IgD-negative memory B cell (primary cell): Measurements from ENCODE around the gene CPZ. TPM values are rescaled to one million over a fixed set of nuclear protein-coding genes. Genes with fewer than 3 reads are reported as not detected.
"Not testable (repeated sequence)": the region's sequence is repeated elsewhere in the genome, so short reads cannot be mapped to it uniquely, and the experiment has no call there.

Experiments used
- H3K27ac Mint-ChIP-seq, 3 donors: one replicate each; pipeline ENCODE4 v1.8.0; 2020 to 2022; ENCODE audit warnings: mild to moderate bottlenecking in 3 of 3, mixed read lengths in 3 of 3, moderate library complexity in 1 of 3
- H3K27me3 Mint-ChIP-seq: one replicate; pipeline ENCODE4 v1.8.0; 2021; ENCODE audit warnings: mixed read lengths
- H3K36me3 Mint-ChIP-seq: one replicate; pipeline ENCODE4 v1.8.0; 2020; ENCODE audit warnings: mild to moderate bottlenecking, mixed read lengths
- H3K4me1 Mint-ChIP-seq, 3 donors: one replicate each; pipeline ENCODE4 v1.8.0; 2020 to 2022; ENCODE audit warnings: mixed read lengths in 3 of 3, mild to moderate bottlenecking in 1 of 3
- H3K4me3 Mint-ChIP-seq, 4 donors: one replicate each; pipeline ENCODE4 v1.8.0; 2020 to 2022; ENCODE audit warnings: mild to moderate bottlenecking in 4 of 4, mixed read lengths in 4 of 4, moderate library complexity in 3 of 4
- H3K9me3 Mint-ChIP-seq, 3 donors: one replicate each; pipeline ENCODE4 v1.8.0; 2020 to 2021; ENCODE audit warnings: mixed read lengths in 3 of 3, mild to moderate bottlenecking in 1 of 3
- polyA plus RNA-seq: library from polyadenylated mRNA; unstranded; fragments of 300-500 nt; fragmentation: Illumina TruSeq; gene quantifications from one replicate; pipeline ENCODE4 v1.2.3, GENCODE V29; 2021

The CPZ gene
- polyA plus RNA-seq, 1 donor from 2014 or later: not detected

DNA sequence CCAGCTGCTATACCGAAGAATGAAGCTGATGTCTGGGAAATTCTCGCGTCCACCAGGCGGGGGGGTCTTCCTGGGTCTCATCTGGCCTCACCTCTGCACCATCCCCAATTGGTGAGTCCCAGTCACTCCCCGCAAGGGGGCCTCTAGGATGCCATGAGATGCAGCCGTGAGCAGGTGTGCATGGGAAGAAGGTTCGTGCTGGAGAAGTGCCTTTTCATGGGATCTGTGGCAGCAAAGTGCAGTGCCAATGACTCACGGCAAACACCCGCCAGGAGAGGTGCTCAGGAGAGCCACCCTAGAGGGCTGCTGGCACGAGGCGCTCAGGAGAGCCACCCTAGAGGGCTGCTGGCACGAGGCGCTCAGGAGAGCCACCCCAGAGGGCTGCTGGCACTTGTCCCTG is 55.1 kb downstream of the CPZ start:
- H3K4me3 Mint-ChIP-seq: no peak overlapping the region
- H3K27me3 Mint-ChIP-seq: peaks cover 3% of the 10 kb centered on the region

DNA sequence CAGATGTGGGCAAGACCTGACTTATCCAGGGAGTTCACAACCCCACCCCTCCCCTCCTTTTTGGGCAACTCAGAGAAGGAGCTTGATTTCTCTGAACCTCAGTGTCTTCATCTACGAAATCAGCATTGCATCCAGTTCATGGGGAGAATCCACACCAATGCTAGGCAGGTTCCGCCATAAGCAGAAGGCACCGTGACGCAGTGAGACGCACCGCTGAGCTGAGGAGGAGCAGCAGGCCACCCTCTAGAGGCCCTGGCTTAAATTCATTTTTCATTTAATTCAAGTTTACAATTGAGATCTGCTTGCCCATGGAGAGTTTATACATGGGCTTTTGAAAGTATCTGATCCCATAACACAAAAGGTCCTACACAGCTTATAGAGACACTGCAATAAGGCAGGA is 55.7 kb downstream of the CPZ start:
- H3K4me3 Mint-ChIP-seq: no peak overlapping the region

More for the DNA sequence above, 55.1 kb downstream of the CPZ start:
- Mint-ChIP-seq H3K4me1 (peaks cover 0 to 1% (median 0%) of the 10 kb centered on the region in 3 donors), H3K9me3 (peaks cover 0 to 2% (median 0%) of the 10 kb centered on the region in 3 donors), H3K27ac (no peak overlapping the region), H3K36me3 (no peaks in the 10 kb centered on the region)

DNA sequence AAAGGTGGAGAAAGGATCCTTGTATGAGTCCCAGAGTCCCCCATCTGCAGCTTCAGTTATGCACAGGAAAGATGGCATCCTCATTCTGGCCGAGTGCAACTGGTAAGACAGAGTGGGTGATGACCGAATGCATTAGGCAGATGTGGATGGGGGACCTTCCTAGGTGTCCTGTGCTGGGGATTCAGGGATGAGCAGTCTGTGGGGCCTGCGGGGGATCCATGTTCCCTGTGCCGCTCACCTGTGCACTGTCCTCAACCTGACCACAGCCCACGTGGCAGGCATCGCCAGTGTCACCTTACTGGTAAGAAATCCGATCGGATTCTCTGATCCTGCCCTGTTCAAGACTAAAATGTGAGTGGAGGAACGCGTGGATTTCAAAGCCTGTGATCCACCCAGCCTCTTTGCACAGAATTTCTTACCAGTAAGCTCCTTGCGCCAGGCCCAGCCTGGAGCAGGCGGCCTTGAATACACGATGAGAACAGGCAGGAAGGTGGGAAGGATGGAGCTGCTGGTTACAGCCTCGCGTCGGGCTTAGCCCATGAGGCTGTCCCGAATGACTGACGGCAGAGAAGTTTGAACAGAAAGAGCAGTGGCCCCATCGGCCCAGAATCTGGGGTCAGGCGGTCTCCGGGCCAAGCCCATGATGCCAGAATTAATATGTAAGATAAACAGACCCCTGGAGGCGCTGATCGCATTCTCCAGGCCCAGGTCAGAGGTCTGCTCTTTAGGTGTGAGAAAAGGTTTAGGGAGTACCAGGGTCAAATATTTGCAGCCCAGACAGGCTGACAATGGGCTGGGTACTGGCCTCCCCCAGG is 56.5 kb downstream of the CPZ start:
- Mint-ChIP-seq H3K27me3 (peaks cover 3% of the 10 kb centered on the region), H3K4me3 (no peak overlapping the region), H3K27ac (no peak overlapping the region)

More for the DNA sequence above, 55.7 kb downstream of the CPZ start:
- Mint-ChIP-seq H3K36me3 (no peaks in the 10 kb centered on the region), H3K27ac (no peak overlapping the region), H3K9me3 (peaks cover 0 to 2% (median 0%) of the 10 kb centered on the region in 3 donors), H3K4me1 (peaks cover 0 to 1% (median 0%) of the 10 kb centered on the region in 3 donors), H3K27me3 (peaks cover 3% of the 10 kb centered on the region)

GRCh38 chr4:8649631-8650361 is 57.2 kb downstream of the CPZ start:
- H3K4me1 Mint-ChIP-seq: peaks cover 0 to 1% (median 0%) of the 10 kb centered on the region in 3 donors
- peaks cover 3% of the 10 kb centered on the region for H3K27me3 Mint-ChIP-seq
- H3K9me3 Mint-ChIP-seq: peaks cover 2 to 6% (median 4%) of the 10 kb centered on the region in 3 donors
- H3K27ac Mint-ChIP-seq: no peak overlapping the region
- no peaks in the 10 kb centered on the region for H3K36me3 Mint-ChIP-seq
- H3K4me3 Mint-ChIP-seq: no peak overlapping the region

More for the DNA sequence above, 56.5 kb downstream of the CPZ start:
- Mint-ChIP-seq H3K4me1 (peaks cover 0 to 1% (median 0%) of the 10 kb centered on the region in 3 donors), H3K9me3 (peaks cover 0 to 2% (median 1%) of the 10 kb centered on the region in 3 donors), H3K36me3 (no peaks in the 10 kb centered on the region)

- peaks cover 3% of the 10 kb centered on the region for H3K27me3 Mint-ChIP-seq
- H3K4me1 Mint-ChIP-seq: peaks cover 0 to 1% (median 0%) of the 10 kb centered on the region in 3 donors
- H3K4me3 Mint-ChIP-seq: no peak overlapping the region
- peaks cover 5 to 10% (median 6%) of the 10 kb centered on the region in 3 donors for H3K9me3 Mint-ChIP-seq
- H3K36me3 Mint-ChIP-seq: no peaks in the 10 kb centered on the region
- H3K27ac Mint-ChIP-seq: no peak overlapping the region
Observed at GRCh38 chr4:8651661-8652180, 59.2 kb downstream of the CPZ start.

GRCh38 chr4:8652181-8653078 is 59.9 kb downstream of the CPZ start:
- H3K27ac Mint-ChIP-seq: no peak overlapping the region
- H3K27me3 Mint-ChIP-seq: peaks cover 3% of the 10 kb centered on the region
- no peaks in the 10 kb centered on the region for H3K36me3 Mint-ChIP-seq
- H3K4me3 Mint-ChIP-seq: no peak overlapping the region
- H3K4me1 Mint-ChIP-seq: peaks cover 0 to 1% (median 0%) of the 10 kb centered on the region in 3 donors
- peaks cover 5 to 10% (median 6%) of the 10 kb centered on the region in 3 donors for H3K9me3 Mint-ChIP-seq

DNA sequence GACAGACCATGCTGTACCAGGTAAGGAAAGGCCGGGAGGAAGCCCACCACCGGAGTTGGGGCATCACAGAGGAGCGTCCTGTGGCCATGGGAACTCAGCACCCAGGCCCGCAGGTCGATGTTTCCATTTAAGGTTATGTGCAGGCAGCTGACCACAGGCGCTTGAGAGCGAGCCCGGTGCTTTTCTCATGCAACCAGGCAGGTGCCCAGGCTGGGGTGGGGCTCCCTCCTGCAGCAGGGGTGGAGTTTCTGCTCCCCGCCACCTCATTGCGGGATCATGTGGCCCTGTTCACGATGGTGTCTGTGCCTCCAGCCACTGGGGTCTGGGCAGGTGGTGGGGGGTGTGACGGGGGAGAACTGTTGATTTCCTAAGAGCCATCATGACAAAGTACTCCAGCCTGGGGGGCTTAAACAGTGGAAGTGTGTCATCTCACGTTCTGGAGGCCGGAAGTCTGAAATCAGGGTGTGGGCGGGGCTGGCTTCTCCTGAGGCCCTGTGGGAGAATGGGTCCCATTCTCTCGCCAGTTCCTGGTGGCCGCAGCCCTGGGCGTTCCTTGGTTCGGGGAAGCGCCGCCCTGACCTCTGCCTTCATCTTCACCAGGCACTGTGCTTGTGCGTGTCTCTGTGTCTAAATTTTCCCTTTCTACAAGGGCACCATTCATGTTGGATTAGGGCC is 60.9 kb downstream of the CPZ start:
- H3K27me3 Mint-ChIP-seq: peaks cover 3% of the 10 kb centered on the region
- H3K4me3 Mint-ChIP-seq: no peak overlapping the region
- H3K4me1 Mint-ChIP-seq: peaks cover 0 to 1% (median 0%) of the 10 kb centered on the region in 3 donors
- H3K36me3 Mint-ChIP-seq: no peaks in the 10 kb centered on the region
- H3K27ac Mint-ChIP-seq: no peak overlapping the region
- H3K9me3 Mint-ChIP-seq: peaks cover 5 to 10% (median 6%) of the 10 kb centered on the region in 3 donors

DNA sequence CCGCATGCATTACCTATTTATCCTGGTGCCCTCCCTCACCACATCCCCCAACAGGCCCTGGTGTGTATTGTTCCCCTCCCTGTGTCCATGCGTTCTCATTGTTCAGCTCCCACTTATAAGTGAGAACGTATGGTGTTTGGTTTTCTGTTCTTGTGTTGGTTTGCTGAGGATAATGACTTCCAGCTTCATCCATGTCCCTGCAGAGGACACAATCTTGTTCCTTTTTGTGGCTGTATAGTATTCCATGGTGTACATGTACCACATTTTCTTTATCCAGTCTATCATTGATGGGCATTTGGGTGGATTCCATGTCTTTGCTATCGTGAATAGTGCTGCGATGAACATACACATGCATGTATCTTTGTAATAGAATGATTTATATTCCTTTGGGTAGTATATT is 61.6 kb downstream of the CPZ start:
- H3K36me3 Mint-ChIP-seq, H3K4me1 Mint-ChIP-seq, H3K27ac Mint-ChIP-seq, H3K9me3 Mint-ChIP-seq, H3K4me3 Mint-ChIP-seq, H3K27me3 Mint-ChIP-seq: not testable (repeated sequence)

DNA sequence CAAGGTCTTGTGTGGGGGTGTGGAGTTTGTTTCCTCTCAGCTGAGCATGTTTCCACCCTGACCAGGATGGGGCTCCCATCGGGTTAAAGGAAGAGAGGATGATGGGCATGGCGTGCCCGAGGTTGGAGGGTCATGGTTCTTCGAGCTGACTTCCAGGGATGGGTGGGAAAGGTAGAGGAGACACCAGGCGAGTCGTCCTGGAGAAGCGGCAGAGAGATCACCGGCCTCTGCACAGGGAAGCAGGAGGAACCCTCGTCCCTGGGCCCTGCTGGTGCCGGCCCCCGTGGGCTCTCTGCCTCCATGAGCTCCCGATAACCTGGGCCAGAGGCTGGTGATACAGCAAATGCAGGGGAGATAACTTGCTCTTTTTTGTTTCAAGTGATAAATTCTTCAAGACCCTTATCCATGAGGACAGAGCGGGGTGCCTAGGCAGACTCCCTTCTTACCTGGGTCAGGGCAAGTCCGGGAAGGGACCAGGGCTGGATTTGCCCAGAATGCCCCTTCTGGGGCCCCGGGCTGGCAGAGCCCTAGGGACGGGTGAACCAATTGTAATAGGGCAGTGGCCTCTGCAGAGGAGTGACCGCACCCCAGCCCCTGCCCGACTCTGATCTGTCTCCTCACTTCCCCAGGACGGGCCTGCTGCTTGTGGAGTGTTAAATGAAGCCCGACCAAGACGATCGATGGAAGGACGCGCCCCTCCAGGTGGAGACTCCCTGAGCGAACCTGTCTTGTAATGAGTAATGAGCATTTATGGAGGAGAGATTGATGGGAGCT is 63.0 kb downstream of the CPZ start:
- Mint-ChIP-seq H3K4me3 (no peak overlapping the region), H3K4me1 (peaks cover 0 to under 1% (median 0%) of the 10 kb centered on the region in 3 donors), H3K27ac (peak overlapping the region in 1 of 3 donors; percentile 77), H3K27me3 (peaks cover 5% of the 10 kb centered on the region), H3K36me3 (no peaks in the 10 kb centered on the region), H3K9me3 (peaks cover 5 to 10% (median 6%) of the 10 kb centered on the region in 3 donors)

DNA sequence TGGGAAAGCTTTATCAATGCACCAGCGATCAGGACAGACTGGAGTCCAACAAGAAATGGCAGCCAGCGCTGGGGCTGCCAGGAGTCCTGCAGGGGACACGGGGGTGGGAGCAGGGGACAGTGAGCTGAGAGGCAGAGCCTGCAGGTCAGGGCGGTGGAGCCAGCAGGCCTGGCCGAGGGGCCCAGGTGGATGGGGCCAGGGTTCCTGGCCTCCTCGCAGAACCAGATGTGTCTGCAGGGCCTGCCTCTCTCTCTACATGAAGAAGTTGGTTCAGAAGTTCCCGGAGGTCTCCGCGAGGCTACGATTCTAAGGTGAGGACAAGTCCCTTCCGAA is 63.6 kb downstream of the CPZ start:
- Mint-ChIP-seq H3K36me3 (no peaks in the 10 kb centered on the region), H3K27ac (no peak overlapping the region), H3K4me1 (peaks cover 0 to 2% (median 0%) of the 10 kb centered on the region in 3 donors), H3K4me3 (no peak overlapping the region), H3K9me3 (peaks cover 5 to 10% (median 6%) of the 10 kb centered on the region in 3 donors), H3K27me3 (peaks cover 6% of the 10 kb centered on the region)

GRCh38 chr4:8656711-8657380 is 64.3 kb downstream of the CPZ start:
- H3K4me1 Mint-ChIP-seq: peaks cover 0 to 2% (median 0%) of the 10 kb centered on the region in 3 donors
- no peak overlapping the region for H3K4me3 Mint-ChIP-seq
- H3K36me3 Mint-ChIP-seq: no peaks in the 10 kb centered on the region
- peaks cover 4% of the 10 kb centered on the region for H3K27me3 Mint-ChIP-seq
- H3K9me3 Mint-ChIP-seq: peaks cover 5 to 10% (median 6%) of the 10 kb centered on the region in 3 donors
- no peak overlapping the region for H3K27ac Mint-ChIP-seq

DNA sequence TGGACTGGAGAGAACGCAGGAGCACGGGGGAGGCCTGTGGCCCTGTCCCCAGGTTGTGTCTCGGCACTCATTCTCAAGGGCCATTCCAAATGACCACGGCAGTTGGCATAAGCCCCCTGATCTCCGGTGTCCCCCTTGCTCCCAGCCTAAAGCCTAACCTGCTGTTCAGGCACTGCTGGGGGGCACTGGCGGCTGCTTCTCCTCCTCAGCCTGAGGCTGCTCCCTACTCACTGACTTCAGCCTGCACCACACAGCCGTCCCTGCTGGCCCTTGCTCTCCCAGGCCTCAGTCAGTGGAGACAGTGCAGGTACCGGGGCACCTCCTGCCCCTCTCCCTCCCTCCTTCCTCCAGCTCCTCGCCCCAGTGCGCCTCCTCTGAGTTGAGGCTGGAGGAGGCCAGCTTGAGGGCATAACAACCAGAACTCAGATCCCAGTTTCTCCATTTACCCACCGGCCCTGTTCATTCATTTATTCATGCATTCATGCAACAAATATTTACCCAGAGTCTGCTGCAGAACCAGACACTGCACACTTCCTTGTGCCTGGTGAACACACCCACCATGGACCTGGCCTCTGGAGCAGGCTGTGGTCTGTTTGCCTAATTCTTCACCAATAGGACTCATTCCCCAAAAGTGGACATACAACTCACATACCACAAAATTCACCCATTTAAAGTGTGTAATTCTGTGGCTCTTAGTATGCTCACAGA is 65.0 kb downstream of the CPZ start:
- no peak overlapping the region for H3K27ac Mint-ChIP-seq
- peaks cover 0 to 2% (median 0%) of the 10 kb centered on the region in 3 donors for H3K4me1 Mint-ChIP-seq
- peaks cover 4% of the 10 kb centered on the region for H3K27me3 Mint-ChIP-seq
- H3K9me3 Mint-ChIP-seq: peaks cover 5 to 10% (median 6%) of the 10 kb centered on the region in 3 donors
- no peak overlapping the region for H3K4me3 Mint-ChIP-seq
- H3K36me3 Mint-ChIP-seq: no peaks in the 10 kb centered on the region
